Measurements from ENCODE around the gene DOCK6.

The DOCK6 gene

DNA sequence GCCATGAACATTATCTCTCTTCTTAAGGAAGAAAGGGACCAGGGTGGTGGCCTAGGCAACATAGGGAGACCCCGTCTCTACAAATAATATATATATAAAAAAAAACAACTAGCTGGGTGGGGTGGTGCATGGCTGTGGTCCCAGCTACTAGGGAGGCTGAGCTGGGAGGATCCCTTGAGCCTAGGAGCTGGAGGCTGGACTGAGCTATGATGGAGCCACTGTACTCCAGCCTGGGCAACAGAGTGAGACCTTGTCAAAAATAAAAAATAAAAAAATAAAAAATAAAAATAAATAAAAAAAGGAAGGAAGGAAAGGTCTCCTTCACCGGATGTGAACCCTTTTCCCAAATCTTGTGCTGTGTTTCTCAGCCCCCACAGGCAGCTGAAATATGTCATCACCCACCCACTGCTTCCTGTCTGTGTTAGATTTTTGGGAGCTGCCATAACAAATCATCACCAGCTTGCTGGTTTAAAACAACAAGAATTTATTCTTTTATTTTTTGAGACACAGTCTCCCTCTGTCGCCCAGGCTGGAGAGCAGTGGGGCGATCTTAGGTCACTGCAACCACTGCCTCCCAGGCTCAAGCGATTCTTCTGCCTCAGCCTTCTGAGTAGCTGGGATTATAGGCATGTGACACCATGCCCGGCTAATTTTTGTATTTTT, 24.1 kb upstream of the DOCK6 start:
- H3K27ac ChIP-seq: peak overlapping the region in 1 of 2 donors; percentile 25
- peak in 1 of 2 donors; percentile 22 for DNase-seq
- H3K9me3 ChIP-seq: no peaks in the 10 kb centered on the region
- no peaks in the 10 kb centered on the region for H3K36me3 ChIP-seq
- intact Hi-C loops (cut with DNase I; ENCODE audit: low total_unique reads): no loop called here
- H3K4me1 ChIP-seq: peaks cover 0 to 5% (median 0%) of the 10 kb centered on the region in 4 donors
- H3K4me3 ChIP-seq: no peak overlapping the region
- TF ChIP-seq, protein P1, sequence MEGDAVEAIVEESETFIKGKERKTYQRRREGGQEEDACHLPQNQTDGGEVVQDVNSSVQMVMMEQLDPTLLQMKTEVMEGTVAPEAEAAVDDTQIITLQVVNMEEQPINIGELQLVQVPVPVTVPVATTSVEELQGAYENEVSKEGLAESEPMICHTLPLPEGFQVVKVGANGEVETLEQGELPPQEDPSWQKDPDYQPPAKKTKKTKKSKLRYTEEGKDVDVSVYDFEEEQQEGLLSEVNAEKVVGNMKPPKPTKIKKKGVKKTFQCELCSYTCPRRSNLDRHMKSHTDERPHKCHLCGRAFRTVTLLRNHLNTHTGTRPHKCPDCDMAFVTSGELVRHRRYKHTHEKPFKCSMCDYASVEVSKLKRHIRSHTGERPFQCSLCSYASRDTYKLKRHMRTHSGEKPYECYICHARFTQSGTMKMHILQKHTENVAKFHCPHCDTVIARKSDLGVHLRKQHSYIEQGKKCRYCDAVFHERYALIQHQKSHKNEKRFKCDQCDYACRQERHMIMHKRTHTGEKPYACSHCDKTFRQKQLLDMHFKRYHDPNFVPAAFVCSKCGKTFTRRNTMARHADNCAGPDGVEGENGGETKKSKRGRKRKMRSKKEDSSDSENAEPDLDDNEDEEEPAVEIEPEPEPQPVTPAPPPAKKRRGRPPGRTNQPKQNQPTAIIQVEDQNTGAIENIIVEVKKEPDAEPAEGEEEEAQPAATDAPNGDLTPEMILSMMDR (IDR thresholded peaks at IDR 0.05): peak in 1 of 2 experiments; percentile 35
- H3K27me3 ChIP-seq: no peaks in the 10 kb centered on the region

DNA sequence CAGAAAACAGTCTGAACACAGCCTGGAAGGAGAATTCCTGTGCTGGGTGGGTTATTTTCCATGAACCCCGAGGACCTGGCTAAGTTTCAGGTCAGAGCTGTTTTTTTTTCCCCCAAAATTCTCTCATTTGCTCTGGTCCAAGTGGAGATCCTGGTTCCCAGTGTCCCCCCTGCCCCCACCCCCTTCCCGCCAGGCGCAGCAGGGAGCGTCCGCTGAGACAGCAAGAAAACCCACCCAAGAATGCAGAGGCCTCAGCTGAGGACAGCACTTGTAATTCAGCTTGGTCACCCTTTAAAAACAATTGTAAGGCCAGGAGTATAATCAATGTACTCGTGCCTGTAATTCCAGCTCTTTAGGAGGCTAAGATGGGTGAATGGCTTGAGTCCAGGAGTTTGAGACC, 22.2 kb upstream of the DOCK6 start:
- H3K9me3 ChIP-seq: no peaks in the 10 kb centered on the region
- TF ChIP-seq, protein P1 (IDR thresholded peaks at IDR 0.05): no peak
- H3K4me3 ChIP-seq: no peak overlapping the region
- H3K27ac ChIP-seq: no peak overlapping the region
- no peaks in the 10 kb centered on the region for H3K36me3 ChIP-seq
- no peak for DNase-seq
- intact Hi-C loops (cut with DNase I; ENCODE audit: low total_unique reads): no loop called here
- no peaks in the 10 kb centered on the region for H3K27me3 ChIP-seq
- H3K4me1 ChIP-seq: peaks cover 0 to 5% (median 0%) of the 10 kb centered on the region in 4 donors

DNA sequence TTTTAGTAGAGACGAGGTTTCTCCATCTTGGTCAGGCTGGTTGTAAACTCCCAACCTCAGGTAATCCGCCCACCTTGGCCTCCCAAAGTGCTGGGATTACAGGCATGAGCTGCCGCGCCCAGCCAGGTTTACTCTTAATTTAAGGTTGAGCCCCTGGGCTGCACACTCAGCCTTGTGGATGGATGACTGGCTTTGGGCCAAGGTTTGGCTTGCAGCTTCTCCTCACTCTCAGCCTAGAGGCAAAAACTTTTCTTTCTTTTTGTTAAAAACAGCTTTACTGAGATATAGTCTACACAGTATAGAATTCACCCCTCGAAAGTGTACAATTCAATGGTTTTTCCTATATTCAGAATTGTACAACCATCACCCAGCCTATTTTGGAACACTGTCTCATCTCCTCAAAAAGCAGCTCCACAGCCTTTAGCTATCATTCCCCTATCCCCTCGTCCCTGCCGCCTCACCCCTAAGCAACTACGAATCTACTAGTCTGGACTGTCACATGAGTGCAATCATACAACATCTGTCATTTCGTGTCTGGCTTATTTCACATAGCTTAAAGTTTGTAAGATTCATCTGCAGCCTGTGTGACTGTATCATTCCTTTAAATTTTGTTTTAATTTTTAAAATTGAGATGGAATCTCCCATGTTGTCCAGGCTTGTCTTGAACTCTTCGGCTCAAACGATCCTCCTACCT, 19.2 kb upstream of the DOCK6 start:
- DNase-seq: no peak
- intact Hi-C loops (cut with DNase I; ENCODE audit: low total_unique reads): no loop called here
- Histone ChIP-seq H3K36me3 (no peaks in the 10 kb centered on the region), H3K4me1 (peaks cover 0 to 1% (median 0%) of the 10 kb centered on the region in 4 donors), H3K27ac (no peak overlapping the region), H3K4me3 (no peak overlapping the region), H3K9me3 (no peaks in the 10 kb centered on the region), H3K27me3 (peaks cover 0 to 4% of the 10 kb centered on the region in 2 donors)
- TF ChIP-seq, protein P1 (IDR thresholded peaks at IDR 0.05): no peak

DNA sequence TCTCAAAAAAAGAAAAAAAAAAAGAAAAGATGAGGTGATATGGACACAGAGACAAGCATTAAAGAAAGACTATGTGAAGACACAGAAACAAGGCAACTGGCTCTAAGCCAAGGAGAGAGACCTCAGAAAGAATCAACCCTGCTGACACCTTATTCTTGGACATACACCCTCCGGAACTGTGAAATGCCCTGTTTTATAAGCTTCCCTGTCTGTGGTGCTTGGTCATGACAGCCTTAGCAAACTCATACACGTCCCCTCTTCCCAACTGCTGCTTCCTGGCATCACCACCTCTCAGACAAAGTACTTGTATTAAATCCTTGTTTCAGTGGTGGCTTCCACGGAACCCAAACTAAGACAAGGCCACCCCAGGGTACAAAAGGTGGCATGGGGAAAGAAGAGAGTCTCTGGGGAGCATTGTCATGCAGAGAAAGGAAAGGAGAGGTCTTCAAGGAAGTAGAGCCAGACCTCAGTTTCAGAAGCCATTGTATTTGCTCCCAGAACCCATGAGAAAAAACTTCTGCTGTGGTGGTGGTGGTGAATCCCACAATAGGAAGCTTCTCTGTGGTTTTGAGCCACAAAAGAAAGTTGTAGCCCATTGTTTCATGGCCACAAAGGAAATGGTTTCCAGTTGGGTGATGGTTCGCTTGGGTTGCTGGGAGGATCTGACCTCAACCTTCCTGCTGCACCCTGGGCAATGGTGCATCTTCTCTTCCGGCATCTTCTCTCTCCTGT, 17.3 kb upstream of the DOCK6 start:
- no peaks in the 10 kb centered on the region for H3K4me1 ChIP-seq
- no peaks in the 10 kb centered on the region for H3K36me3 ChIP-seq
- TF ChIP-seq, protein P1 (IDR thresholded peaks at IDR 0.05): no peak
- peaks cover 0 to 4% of the 10 kb centered on the region in 2 donors for H3K27me3 ChIP-seq
- DNase-seq: no peak
- no peak overlapping the region for H3K27ac ChIP-seq
- H3K9me3 ChIP-seq: no peaks in the 10 kb centered on the region
- H3K4me3 ChIP-seq: no peak overlapping the region
- intact Hi-C loops (cut with DNase I; ENCODE audit: low total_unique reads): no loop called here

DNA sequence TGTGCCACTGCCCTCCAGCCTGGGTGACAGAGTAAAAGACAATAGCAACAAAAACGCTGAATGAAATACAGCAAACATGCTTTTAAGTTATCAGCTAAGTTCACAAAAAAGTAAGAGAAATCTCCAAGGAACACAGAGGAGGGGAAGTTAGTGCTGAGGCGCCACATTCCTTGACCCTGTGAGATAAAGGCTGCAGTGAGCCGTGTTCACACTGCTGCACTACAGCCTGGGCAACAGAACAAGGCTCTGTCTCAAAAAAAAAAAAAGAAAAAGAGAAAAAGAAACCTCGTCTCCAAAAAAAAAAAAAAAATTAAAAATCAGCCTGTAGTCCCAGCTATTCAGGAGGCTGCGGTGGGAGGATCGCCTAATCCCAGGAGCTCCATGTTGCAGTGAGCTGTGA, 16.3 kb upstream of the DOCK6 start:
- no peak overlapping the region for H3K4me3 ChIP-seq
- H3K4me1 ChIP-seq: no peaks in the 10 kb centered on the region
- H3K27me3 ChIP-seq: peaks cover 0 to 4% of the 10 kb centered on the region in 2 donors
- H3K9me3 ChIP-seq: no peaks in the 10 kb centered on the region
- intact Hi-C loops (cut with DNase I; ENCODE audit: low total_unique reads): no loop called here
- no peak overlapping the region for H3K27ac ChIP-seq
- no peak for DNase-seq
- TF ChIP-seq, protein P1 (IDR thresholded peaks at IDR 0.05): no peak
- H3K36me3 ChIP-seq: no peaks in the 10 kb centered on the region
